GM12864 (cell line): ENCODE data around the gene HECW1.
"Not testable (repeated sequence)": the region's sequence is repeated elsewhere in the genome, so short reads cannot be mapped to it uniquely, and the experiment has no call there.

ENCODE experiments used
- DNase-seq: peaks from one replicate; pipeline ENCODE4 v3.0.0-alpha.2; 2011; ENCODE audit warnings: low read depth
- H3K4me3 ChIP-seq: 2 replicates; pipeline ENCODE4 v1.5.1; 2011; ENCODE audit warnings: mild to moderate bottlenecking, low read depth, low read length, control low read depth
- CTCF ChIP-seq: IDR thresholded peaks from 2 replicates; pipeline ENCODE4 v1.5.1; 2011; ENCODE audit warnings: low read depth, mild to moderate bottlenecking, moderate library complexity, low read length, control low read depth, inconsistent platforms; ENCODE audit errors: missing control alignments

The HECW1 gene

DNA sequence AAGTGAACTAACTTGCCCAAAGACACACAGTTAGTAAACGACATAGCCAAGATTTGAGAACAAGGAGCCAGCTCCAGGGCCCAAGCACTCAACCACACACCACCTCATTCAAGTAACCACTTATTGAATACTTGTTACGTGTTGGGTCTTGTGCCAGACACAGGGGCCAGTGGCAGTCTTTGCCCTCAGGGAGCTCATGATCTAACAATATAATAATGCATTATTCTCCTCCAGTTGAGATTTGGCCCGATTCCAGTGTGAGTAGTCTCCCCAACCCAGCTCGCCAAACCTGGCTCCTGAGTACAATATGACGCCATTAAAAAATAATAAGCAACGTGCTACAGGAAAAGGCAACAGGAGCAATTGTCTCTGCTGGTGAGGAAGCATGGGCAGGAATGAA lies 456.1 kb downstream of the HECW1 start:
- no peak for TF ChIP-seq CTCF
- no peak for DNase-seq
- no peak overlapping the region for H3K4me3 ChIP-seq

- DNase-seq: no peak
- no peak for TF ChIP-seq CTCF
These were observed 457.0 kb downstream of the HECW1 start for GRCh38 chr7:43569424-43569823.

GRCh38 chr7:43570688-43571365 lies 458.4 kb downstream of the HECW1 start:
- no peak for TF ChIP-seq CTCF
- DNase-seq: peak; percentile 68
- H3K4me3 ChIP-seq: no peak overlapping the region

More at GRCh38 chr7:43569424-43569823, 457.0 kb downstream of the HECW1 start:
- H3K4me3 ChIP-seq: no peak overlapping the region

DNA sequence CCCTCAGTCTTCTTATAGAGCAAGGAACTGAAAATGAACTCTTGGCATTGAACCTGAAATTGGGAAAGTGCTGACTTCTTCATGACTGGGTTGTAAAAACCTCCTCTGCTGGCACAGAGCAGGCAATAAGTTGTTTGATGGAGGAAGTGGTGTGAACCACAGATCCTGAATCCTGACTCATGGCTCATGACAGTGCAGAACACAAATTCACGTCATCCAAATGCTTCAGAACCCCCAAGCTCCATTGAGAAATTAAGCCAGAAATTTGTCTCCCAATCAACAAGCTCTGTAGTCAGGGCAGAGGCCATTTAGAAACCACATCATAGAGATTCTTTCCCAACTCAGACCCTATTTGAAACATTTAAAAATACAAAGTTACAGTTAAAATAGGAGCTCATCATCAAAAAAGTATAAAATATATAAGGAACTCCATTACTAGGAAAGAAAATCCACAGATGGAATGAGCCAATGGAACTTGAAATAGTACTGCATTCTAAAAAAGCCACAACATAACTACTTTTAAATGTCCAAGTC lies 460.1 kb downstream of the HECW1 start:
- no peak overlapping the region for H3K4me3 ChIP-seq
- no peak for TF ChIP-seq CTCF
- DNase-seq: no peak

- not testable (repeated sequence) for DNase-seq, H3K4me3 ChIP-seq
These were observed 461.4 kb downstream of the HECW1 start for GRCh38 chr7:43573832-43574231.

DNA sequence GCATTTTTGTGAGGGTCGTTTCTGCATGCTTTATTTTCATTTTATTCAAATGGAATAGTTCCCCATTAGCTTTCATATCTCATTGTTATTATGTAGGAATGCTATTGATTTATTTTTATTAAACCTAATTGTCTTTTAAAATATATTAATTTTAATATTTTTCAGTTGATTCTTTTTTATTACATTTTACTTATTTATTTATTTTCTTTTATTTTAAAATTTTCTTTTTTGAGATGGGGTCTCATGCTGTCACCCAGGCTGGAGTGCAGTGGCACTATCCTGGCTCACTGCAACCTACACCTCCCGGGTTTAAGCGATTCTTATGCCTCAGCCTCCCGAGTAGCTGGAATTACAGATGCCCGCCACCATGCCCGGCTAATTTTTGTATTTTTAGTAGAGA lies 463.1 kb downstream of the HECW1 start:
- H3K4me3 ChIP-seq: no peak overlapping the region
- no peak for DNase-seq
- TF ChIP-seq CTCF: no peak

DNA sequence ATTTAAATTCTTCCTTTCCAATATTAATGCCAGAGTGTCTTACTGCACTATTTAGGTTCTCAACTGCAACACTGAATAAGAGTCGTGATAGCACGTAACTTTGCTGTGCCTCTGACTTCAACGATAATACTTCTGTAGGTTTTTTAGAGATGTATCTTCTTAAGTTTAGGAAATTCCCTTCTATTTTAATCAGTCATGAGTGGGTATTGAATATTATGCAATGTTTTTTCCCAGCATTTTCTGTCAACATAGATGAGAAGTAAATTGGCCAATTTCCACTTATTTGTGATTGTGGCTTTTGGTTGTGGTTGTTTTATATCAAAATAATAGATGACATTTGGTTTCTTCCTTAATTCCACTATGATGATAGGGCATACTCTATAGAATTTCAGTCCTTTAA lies 463.8 kb downstream of the HECW1 start:
- no peak for DNase-seq
- no peak overlapping the region for H3K4me3 ChIP-seq
- TF ChIP-seq CTCF: no peak
